GM20000 (cell line): ENCODE measurements around the gene YARS1.

Source experiments
- DNase-seq: peaks from one replicate; pipeline ENCODE4 v3.0.0; 2012; ENCODE audit warnings: low spot score
- TF ChIP-seq, protein P1 (sequence below): IDR thresholded peaks from 2 replicates; pipeline ENCODE4 v1.5.1; 2012; ENCODE audit warnings: mild to moderate bottlenecking, control low read depth; ENCODE audit errors: extremely low read depth, missing control alignments

Gene YARS1

DNA sequence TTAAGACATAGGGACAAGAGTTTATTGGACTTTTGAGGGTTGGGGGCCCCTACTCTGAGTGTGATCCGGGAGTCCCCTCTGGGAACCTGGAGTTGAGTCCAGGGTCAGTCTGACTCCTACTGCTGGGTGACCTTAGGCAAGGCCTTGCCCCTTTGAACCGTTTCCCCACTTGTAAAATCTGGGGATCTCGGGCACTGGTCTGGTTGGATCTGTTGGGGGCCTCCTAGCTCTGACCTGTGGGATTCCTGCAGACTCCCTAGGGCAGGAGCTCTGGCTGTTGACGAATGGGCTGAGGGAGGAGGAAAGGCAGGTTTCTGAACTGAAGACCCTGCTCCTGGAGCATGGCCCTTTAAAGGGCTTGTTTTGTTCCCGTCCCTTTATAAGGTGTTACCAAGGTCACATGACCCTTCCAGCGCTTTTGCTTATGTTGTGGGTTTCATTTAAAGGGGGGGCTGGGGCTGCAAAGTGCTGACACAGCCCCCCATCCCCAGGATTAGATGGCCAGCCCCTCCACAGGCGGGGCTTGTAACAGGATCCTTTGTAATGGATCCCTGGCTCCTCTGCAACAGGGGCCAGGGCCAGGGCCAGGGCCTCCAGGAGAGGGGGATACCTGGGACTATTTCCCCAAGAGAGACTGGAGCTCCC lies 50.7 kb downstream of the YARS1 start:
- TF ChIP-seq, protein P1, sequence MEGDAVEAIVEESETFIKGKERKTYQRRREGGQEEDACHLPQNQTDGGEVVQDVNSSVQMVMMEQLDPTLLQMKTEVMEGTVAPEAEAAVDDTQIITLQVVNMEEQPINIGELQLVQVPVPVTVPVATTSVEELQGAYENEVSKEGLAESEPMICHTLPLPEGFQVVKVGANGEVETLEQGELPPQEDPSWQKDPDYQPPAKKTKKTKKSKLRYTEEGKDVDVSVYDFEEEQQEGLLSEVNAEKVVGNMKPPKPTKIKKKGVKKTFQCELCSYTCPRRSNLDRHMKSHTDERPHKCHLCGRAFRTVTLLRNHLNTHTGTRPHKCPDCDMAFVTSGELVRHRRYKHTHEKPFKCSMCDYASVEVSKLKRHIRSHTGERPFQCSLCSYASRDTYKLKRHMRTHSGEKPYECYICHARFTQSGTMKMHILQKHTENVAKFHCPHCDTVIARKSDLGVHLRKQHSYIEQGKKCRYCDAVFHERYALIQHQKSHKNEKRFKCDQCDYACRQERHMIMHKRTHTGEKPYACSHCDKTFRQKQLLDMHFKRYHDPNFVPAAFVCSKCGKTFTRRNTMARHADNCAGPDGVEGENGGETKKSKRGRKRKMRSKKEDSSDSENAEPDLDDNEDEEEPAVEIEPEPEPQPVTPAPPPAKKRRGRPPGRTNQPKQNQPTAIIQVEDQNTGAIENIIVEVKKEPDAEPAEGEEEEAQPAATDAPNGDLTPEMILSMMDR: no peak
- DNase-seq: no peak

DNA sequence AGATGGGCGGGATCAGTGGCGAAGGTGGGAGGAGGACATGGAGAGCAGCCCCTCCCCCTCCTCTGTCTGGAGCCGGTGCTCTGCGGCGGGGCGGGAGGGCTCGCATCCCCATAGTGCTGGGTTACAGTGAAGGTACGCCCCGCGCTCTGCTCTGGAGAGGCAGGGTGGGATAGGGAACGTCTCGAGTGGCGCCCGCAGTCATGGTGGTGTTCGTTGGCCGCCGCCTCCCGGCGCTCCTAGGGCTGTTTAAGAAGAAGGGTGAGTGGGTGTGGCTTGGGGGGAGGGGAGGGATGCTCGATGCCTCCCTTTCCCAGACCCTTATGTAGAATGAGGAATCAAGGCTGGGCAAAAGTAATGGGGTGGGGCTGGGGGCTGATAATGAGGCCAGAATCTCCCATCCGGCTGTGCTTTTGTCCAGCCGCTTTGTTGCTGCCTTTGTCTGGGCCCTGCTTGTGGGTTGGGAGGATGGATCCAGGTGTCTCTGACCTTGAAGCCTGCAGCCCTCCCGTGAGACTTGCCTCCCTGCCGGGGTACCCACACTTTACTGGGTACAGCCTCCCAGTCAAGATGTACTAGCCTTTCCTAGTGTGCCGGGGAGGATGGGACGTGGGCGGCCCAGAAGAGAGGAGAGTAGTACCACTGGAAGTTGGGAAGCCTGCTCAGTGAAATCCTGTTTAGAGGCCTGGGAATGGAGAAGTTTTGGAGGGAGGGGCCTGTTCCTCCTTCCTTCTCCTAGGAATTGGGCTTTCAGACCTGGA lies 51.4 kb downstream of the YARS1 start:
- TF ChIP-seq, protein P1: no peak
- DNase-seq: no peak

DNA sequence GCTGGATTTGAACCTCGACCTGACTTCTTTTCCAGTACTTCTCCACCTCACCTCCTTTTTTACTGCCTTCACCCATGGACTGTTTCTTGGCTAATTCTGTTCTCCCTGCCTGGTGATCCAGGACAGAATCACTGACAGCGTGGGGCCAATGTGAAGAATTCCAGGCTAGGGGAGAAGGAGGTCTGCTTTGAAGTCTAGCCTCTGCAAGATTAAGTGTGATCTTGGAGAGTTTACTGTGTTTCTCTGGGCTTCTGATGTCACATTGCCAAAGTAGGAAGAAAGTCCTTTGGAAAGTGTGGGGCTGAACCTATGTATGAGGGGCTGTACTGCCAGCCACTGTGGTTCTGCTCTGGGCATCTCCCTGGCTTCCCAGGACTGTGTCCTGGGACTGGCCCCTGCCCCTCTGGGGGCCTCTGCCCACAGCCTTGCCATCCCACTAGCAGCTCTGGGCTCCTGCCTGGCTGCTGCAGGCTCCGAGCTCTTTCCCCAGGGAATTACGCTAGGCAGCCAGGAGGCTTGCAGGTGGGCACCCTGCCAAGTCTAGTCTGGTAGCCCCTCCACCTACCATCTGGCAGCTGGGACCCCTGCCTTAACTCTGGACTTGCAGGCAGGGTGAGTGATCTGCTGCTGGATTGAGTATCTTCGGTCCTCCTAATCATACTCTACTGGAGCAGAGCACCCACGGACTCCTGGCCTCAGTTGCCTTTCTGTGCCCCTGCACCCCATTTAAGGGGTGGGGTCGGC lies 52.2 kb downstream of the YARS1 start:
- TF ChIP-seq, protein P1: no peak
- DNase-seq: no peak

DNA sequence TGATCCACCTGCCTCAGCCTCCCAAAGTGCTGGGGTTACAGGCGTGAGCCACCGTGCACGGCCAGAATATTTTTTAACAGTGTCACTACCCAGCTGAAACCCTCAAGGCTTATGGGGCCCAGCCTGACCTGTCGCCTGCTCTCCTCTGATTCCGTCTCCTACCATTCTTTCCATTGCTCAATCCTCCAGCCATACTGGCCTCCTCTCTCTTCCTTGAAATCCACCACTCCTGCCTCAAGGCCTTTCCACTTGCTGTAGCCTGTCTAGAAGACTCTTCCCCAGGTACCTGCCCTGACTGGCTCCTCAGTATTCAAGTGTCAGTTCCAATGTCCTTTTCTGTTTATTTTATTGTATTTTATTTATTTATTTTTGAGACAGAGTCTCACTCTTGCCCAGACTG lies 53.9 kb downstream of the YARS1 start:
- DNase-seq: no peak
- TF ChIP-seq, protein P1: no peak

DNA sequence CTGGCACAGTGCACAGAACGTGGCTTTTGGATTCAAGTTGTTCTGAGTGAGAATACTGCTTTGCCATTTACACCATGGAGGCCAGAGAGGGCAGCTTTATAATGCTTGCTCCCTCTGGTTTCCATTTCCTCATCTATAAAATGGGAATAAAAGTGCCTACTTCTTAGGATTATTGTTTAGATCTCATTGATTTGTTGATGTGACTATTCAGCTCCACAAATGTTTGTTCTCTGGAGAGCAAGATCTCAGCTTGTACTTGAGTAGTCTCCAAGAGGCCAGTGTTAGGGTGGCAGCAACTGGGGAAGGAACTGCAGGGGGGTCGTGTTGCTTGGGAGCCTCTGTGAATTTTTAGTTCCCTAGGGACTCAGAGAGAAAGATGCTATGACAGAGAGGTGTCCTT lies 55.2 kb downstream of the YARS1 start:
- DNase-seq: no peak
- TF ChIP-seq, protein P1: no peak

DNA sequence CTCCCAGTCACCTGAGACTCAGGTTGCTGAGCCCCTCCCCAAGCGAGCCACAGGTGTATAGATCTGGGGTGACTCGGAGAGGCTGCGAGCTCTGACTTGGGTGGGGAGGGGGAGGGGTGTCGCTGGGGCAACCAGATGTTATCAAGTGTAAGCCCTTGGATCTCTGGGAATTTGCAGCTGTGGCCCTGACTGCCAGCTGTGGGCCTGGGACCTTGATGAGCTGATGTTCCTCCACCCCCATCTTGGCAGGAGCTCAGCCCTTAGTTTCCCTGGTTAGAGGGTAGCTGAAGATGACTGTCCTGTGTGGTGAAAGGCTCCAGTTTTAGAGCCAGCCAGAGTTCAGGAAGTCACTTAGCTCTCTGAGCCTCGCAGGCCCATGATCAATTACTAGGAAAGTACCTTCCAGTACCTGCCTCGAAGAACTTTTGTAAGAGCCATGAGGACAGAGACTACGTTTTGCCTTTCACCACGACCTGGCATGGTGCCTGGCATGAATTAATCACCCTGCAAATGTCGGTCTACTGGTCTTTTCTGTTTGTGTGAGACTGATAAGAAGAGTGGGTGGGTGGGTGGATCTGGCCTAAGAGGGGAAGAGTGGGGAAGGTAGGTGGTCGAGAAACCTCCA lies 55.8 kb downstream of the YARS1 start:
- DNase-seq: no peak
- TF ChIP-seq, protein P1: no peak
